Measurements from ENCODE around the gene ADCY1.

ADCY1 gene

GRCh38 chr7:45659496-45660139 is 85.5 kb downstream of the ADCY1 start:
- Histone ChIP-seq H3K27ac (no peak overlapping the region), H3K4me3 (no peak overlapping the region), H3K9me3 (ENCODE audit: low read depth, low read length) (no peaks in the 10 kb centered on the region), H3K9ac (ENCODE audit: insufficient read length) (no peak overlapping the region), H3K36me3 (ENCODE audit: insufficient read depth, low read length) (no peaks in the 10 kb centered on the region)
- DNase-seq (ENCODE audit: low read depth, low spot score) = no peak
- TF ChIP-seq POLR2AphosphoS5 (IDR thresholded peaks at IDR 0.05; ENCODE audit: borderline replicate concordance, low read depth, low read length) = no peak
- TF ChIP-seq EZH2 (IDR thresholded peaks at IDR 0.05) = no peak
- no peak for TF ChIP-seq FOXP2 (optimal IDR thresholded peaks at IDR 0.05; ENCODE audit: control extremely low read depth, extremely low read length, insufficient read depth)

GRCh38 chr7:45660201-45660900 is 86.2 kb downstream of the ADCY1 start:
- Histone ChIP-seq H3K36me3 (ENCODE audit: insufficient read depth, low read length) (no peaks in the 10 kb centered on the region), H3K9me3 (ENCODE audit: low read depth, low read length) (no peaks in the 10 kb centered on the region), H3K4me3 (no peak overlapping the region), H3K9ac (ENCODE audit: insufficient read length) (no peak overlapping the region), H3K27ac (no peak overlapping the region)
- no peak for DNase-seq (ENCODE audit: low read depth, low spot score)
- TF ChIP-seq EZH2 (IDR thresholded peaks at IDR 0.05) (no peak), FOXP2 (optimal IDR thresholded peaks at IDR 0.05; ENCODE audit: control extremely low read depth, extremely low read length, insufficient read depth) (no peak), POLR2AphosphoS5 (IDR thresholded peaks at IDR 0.05; ENCODE audit: borderline replicate concordance, low read depth, low read length) (no peak)

GRCh38 chr7:45660901-45661211 is 86.7 kb downstream of the ADCY1 start:
- H3K9ac ChIP-seq (ENCODE audit: insufficient read length) = no peak overlapping the region
- H3K36me3 ChIP-seq (ENCODE audit: insufficient read depth, low read length) = no peaks in the 10 kb centered on the region
- H3K9me3 ChIP-seq (ENCODE audit: low read depth, low read length) = no peaks in the 10 kb centered on the region
- no peak overlapping the region for H3K27ac ChIP-seq
- no peak for DNase-seq (ENCODE audit: low read depth, low spot score)
- TF ChIP-seq FOXP2 (optimal IDR thresholded peaks at IDR 0.05; ENCODE audit: control extremely low read depth, extremely low read length, insufficient read depth) (no peak), EZH2 (IDR thresholded peaks at IDR 0.05) (no peak), POLR2AphosphoS5 (IDR thresholded peaks at IDR 0.05; ENCODE audit: borderline replicate concordance, low read depth, low read length) (no peak)
- H3K4me3 ChIP-seq = no peak overlapping the region

GRCh38 chr7:45661302-45661995 is 87.3 kb downstream of the ADCY1 start:
- no peak overlapping the region for H3K9ac ChIP-seq (ENCODE audit: insufficient read length)
- TF ChIP-seq FOXP2 (optimal IDR thresholded peaks at IDR 0.05; ENCODE audit: control extremely low read depth, extremely low read length, insufficient read depth) = no peak
- H3K4me3 ChIP-seq = no peak overlapping the region
- no peaks in the 10 kb centered on the region for H3K9me3 ChIP-seq (ENCODE audit: low read depth, low read length)
- H3K36me3 ChIP-seq (ENCODE audit: insufficient read depth, low read length) = no peaks in the 10 kb centered on the region
- no peak overlapping the region for H3K27ac ChIP-seq
- no peak for DNase-seq (ENCODE audit: low read depth, low spot score)

- H3K27ac ChIP-seq = no peak overlapping the region
- no peak overlapping the region for H3K4me3 ChIP-seq
- no peak for TF ChIP-seq POLR2AphosphoS5 (IDR thresholded peaks at IDR 0.05; ENCODE audit: borderline replicate concordance, low read depth, low read length)
- no peak for TF ChIP-seq EZH2 (IDR thresholded peaks at IDR 0.05)
- no peak for TF ChIP-seq FOXP2 (optimal IDR thresholded peaks at IDR 0.05; ENCODE audit: control extremely low read depth, extremely low read length, insufficient read depth)
- H3K9me3 ChIP-seq (ENCODE audit: low read depth, low read length) = no peaks in the 10 kb centered on the region
- H3K36me3 ChIP-seq (ENCODE audit: insufficient read depth, low read length) = no peaks in the 10 kb centered on the region
- no peak for DNase-seq (ENCODE audit: low read depth, low spot score)
- no peak overlapping the region for H3K9ac ChIP-seq (ENCODE audit: insufficient read length)
Measured at GRCh38 chr7:45662018-45662417, 87.8 kb downstream of the ADCY1 start.

- DNase-seq (ENCODE audit: low read depth, low spot score) = no peak
Measured at GRCh38 chr7:45662540-45663166, 88.5 kb downstream of the ADCY1 start.

GRCh38 chr7:45663167-45663921 is 89.2 kb downstream of the ADCY1 start:
- TF ChIP-seq POLR2AphosphoS5 (IDR thresholded peaks at IDR 0.05; ENCODE audit: borderline replicate concordance, low read depth, low read length) (no peak), FOXP2 (optimal IDR thresholded peaks at IDR 0.05; ENCODE audit: control extremely low read depth, extremely low read length, insufficient read depth) (no peak), EZH2 (IDR thresholded peaks at IDR 0.05) (no peak)
- no peak for DNase-seq (ENCODE audit: low read depth, low spot score)
- H3K4me3 ChIP-seq = no peak overlapping the region
- no peaks in the 10 kb centered on the region for H3K9me3 ChIP-seq (ENCODE audit: low read depth, low read length)
- H3K9ac ChIP-seq (ENCODE audit: insufficient read length) = no peak overlapping the region
- H3K36me3 ChIP-seq (ENCODE audit: insufficient read depth, low read length) = no peaks in the 10 kb centered on the region
- no peak overlapping the region for H3K27ac ChIP-seq

More at GRCh38 chr7:45662540-45663166, 88.5 kb downstream of the ADCY1 start:
- no peak for TF ChIP-seq EZH2 (IDR thresholded peaks at IDR 0.05)
- no peak for TF ChIP-seq FOXP2 (optimal IDR thresholded peaks at IDR 0.05; ENCODE audit: control extremely low read depth, extremely low read length, insufficient read depth)
- TF ChIP-seq POLR2AphosphoS5 (IDR thresholded peaks at IDR 0.05; ENCODE audit: borderline replicate concordance, low read depth, low read length) = no peak
- no peaks in the 10 kb centered on the region for H3K36me3 ChIP-seq (ENCODE audit: insufficient read depth, low read length)
- no peak overlapping the region for H3K4me3 ChIP-seq
- H3K9ac ChIP-seq (ENCODE audit: insufficient read length) = no peak overlapping the region
- no peak overlapping the region for H3K27ac ChIP-seq
- H3K9me3 ChIP-seq (ENCODE audit: low read depth, low read length) = no peaks in the 10 kb centered on the region
